Neutrophil (primary cell): ENCODE measurements around the gene CDKN3.

Source experiments
- H3K27ac ChIP-seq: fragments of 200-600 bp; sonication (generic); 2 replicates; pipeline ENCODE4 v1.5.1; 2016; ENCODE audit warnings: mild to moderate bottlenecking, moderate library complexity
- H3K27me3 ChIP-seq: fragments of 200-600 bp; sonication (generic); 2 replicates; pipeline ENCODE4 v1.6.0; 2016; ENCODE audit warnings: mild to moderate bottlenecking
- H3K36me3 ChIP-seq: fragments of 200-600 bp; sonication (generic); 2 replicates; pipeline ENCODE4 v1.5.1; 2017
- H3K4me1 ChIP-seq, 2 experiments: fragments of 200-600 bp in 1 of 2; sonication (generic) in 1 of 2; 1 replicate in 1 of 2; 2 replicates in 1 of 2; pipeline versions ENCODE4 v1.5.1 to v1.6.1; 2013 to 2016; ENCODE audit warnings: low read depth in 1 of 2, low read length in 1 of 2, mild to moderate bottlenecking in 1 of 2, moderate library complexity in 1 of 2; ENCODE audit not compliant: control insufficient read depth in 1 of 2, insufficient read depth in 1 of 2
- H3K4me3 ChIP-seq, 2 experiments: fragments of 200-600 bp in 1 of 2; sonication (generic) in 1 of 2; 1 replicate in 1 of 2; 2 replicates in 1 of 2; pipeline ENCODE4 v1.5.1; 2013 to 2016; ENCODE audit warnings: low read depth in 1 of 2, low read length in 1 of 2, mild to moderate bottlenecking in 1 of 2, moderate library complexity in 1 of 2
- H3K9me3 ChIP-seq: fragments of 200-600 bp; sonication (generic); 2 replicates; pipeline ENCODE4 v1.5.1; 2016
- CTCF ChIP-seq: fragments of 200-600 bp; sonication (generic); IDR thresholded peaks from 2 replicates; pipeline ENCODE4 v1.5.1; 2016; ENCODE audit warnings: antibody characterized with exemption

Gene CDKN3

GRCh38 chr14:54396493-54397335 lies at the start of gene CDKN3:
Gene CDKN3 (plus strand): TSS chr14:54397007. CDS start chr14:54397069, 62 bp downstream.
- no peaks in the 10 kb centered on the region for H3K27me3 ChIP-seq
- H3K4me3 ChIP-seq: peak within 1 kb of the TSS; percentile 81 to 94
- H3K4me1 ChIP-seq: peaks cover 19 to 29% of the 10 kb centered on the region in 2 experiments
- H3K27ac ChIP-seq: peak within 1 kb of the TSS; percentile 68
- H3K9me3 ChIP-seq: no peaks in the 10 kb centered on the region
- no peaks in the 10 kb centered on the region for H3K36me3 ChIP-seq
- TF ChIP-seq CTCF: peak; percentile 75

GRCh38 chr14:54347044-54347443 lies 49.8 kb upstream of the CDKN3 start:
- Histone ChIP-seq H3K4me1 (no peaks in the 10 kb centered on the region), H3K27ac (no peak overlapping the region), H3K36me3 (no peaks in the 10 kb centered on the region), H3K9me3 (no peaks in the 10 kb centered on the region), H3K4me3 (no peak overlapping the region), H3K27me3 (no peaks in the 10 kb centered on the region)
- no peak for TF ChIP-seq CTCF

GRCh38 chr14:54348001-54348611 lies 48.7 kb upstream of the CDKN3 start:
- H3K9me3 ChIP-seq: no peaks in the 10 kb centered on the region
- H3K27ac ChIP-seq: no peak overlapping the region
- H3K36me3 ChIP-seq: no peaks in the 10 kb centered on the region
- TF ChIP-seq CTCF: peak; percentile 59
- H3K4me1 ChIP-seq: peaks cover 3 to 4% of the 10 kb centered on the region in 2 experiments
- no peak overlapping the region for H3K4me3 ChIP-seq
- H3K27me3 ChIP-seq: no peaks in the 10 kb centered on the region

GRCh38 chr14:54348923-54349620 lies 47.7 kb upstream of the CDKN3 start:
- Histone ChIP-seq H3K4me1 (peaks cover 13% of the 10 kb centered on the region in 2 experiments), H3K4me3 (no peak overlapping the region), H3K9me3 (no peaks in the 10 kb centered on the region), H3K27ac (no peak overlapping the region), H3K36me3 (no peaks in the 10 kb centered on the region), H3K27me3 (no peaks in the 10 kb centered on the region)
- no peak for TF ChIP-seq CTCF

- Histone ChIP-seq H3K9me3 (no peaks in the 10 kb centered on the region), H3K4me3 (no peak overlapping the region)
- no peak for TF ChIP-seq CTCF
Measured at GRCh38 chr14:54349713-54350112, 47.1 kb upstream of the CDKN3 start.

More at GRCh38 chr14:54349713-54350112, 47.1 kb upstream of the CDKN3 start:
- H3K4me1 ChIP-seq: peaks cover 14 to 15% of the 10 kb centered on the region in 2 experiments
- H3K27ac ChIP-seq: no peak overlapping the region
- no peaks in the 10 kb centered on the region for H3K36me3 ChIP-seq
- H3K27me3 ChIP-seq: no peaks in the 10 kb centered on the region
